ENCODE data around the gene SPATA31C2.

DNA sequence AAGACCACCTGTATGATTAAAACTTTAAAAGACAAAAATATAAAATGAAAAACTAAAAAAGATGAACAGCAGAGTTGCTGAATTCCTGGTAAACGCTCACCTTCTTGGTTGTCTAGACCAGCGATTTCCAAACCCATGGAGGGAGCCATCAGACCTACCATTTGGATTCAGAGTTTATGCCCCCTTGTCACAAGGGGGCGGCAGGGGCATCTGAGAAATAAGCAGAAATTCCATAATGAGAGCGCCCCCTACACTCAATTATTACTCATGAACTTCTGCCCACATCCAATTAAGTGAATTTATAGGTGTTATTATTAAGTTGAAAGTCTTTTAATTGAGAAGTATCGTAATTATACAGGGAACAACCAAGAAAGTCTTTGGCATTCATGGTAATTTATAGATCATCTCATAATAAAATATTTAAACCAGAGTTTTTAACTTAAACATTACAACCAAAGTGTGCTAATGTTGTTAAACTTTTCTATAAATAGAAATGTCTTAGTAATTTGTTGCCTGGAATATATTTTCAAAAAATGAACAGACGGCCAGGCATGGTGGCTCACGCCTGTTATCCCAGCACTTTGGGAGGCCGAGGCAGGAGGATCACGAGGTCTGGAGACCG, 35.2 kb upstream of the SPATA31C2 start:
- TF ChIP-seq, protein P1, sequence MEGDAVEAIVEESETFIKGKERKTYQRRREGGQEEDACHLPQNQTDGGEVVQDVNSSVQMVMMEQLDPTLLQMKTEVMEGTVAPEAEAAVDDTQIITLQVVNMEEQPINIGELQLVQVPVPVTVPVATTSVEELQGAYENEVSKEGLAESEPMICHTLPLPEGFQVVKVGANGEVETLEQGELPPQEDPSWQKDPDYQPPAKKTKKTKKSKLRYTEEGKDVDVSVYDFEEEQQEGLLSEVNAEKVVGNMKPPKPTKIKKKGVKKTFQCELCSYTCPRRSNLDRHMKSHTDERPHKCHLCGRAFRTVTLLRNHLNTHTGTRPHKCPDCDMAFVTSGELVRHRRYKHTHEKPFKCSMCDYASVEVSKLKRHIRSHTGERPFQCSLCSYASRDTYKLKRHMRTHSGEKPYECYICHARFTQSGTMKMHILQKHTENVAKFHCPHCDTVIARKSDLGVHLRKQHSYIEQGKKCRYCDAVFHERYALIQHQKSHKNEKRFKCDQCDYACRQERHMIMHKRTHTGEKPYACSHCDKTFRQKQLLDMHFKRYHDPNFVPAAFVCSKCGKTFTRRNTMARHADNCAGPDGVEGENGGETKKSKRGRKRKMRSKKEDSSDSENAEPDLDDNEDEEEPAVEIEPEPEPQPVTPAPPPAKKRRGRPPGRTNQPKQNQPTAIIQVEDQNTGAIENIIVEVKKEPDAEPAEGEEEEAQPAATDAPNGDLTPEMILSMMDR (IDR thresholded peaks at IDR 0.05), result peak in 1 of 2 donors; percentile 23
- TF ChIP-seq POLR2A (IDR thresholded peaks at IDR 0.05), result no peak
- TF ChIP-seq POLR2AphosphoS5 (IDR thresholded peaks at IDR 0.05), result no peak
- no peak for TF ChIP-seq EP300 (IDR thresholded peaks at IDR 0.05)
